Peyer's patch (tissue), 4 donors: ENCODE data around the gene SPAG6.

Source experiments
- POLR2A ChIP-seq, 2 donors: fragments of 450-650 bp; IDR thresholded peaks; one replicate each; pipeline ENCODE4 v1.5.1; 2017; ENCODE audit warnings: antibody characterized with exemption in 2 of 2, mild to moderate bottlenecking in 2 of 2, moderate library complexity in 2 of 2
- TF ChIP-seq, protein P1 (sequence below), 6 experiments: fragments of 450-650 bp in 4 of 6; fragments of 200-600 bp in 2 of 6; sonication (generic) in 1 of 6; IDR thresholded peaks; one replicate each; pipeline ENCODE4 v1.5.1; 2017 to 2019; ENCODE audit warnings: antibody characterized with exemption in 6 of 6, mild to moderate bottlenecking in 3 of 6, moderate library complexity in 1 of 6

DNA sequence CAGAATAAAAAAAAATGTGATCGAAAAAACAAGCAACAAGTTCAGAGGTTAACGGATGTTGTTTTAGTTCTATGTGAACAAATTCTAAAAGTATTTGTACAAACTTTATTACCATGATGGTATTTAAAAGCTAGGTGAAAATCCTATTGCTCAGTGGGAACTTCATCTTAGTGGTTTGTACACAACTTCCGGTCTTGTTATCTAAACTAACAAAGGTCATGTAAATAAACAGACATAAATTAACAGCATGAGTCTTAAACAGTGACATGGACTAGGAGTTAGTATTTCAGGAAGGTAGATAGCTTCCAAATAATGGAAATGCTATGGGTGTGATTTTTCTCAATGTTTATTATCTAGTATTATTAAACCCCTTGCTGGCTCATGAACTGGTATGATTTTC, 83.8 kb downstream of the SPAG6 start:
- TF ChIP-seq POLR2A (IDR thresholded peaks at IDR 0.05): no peak
- TF ChIP-seq, protein P1, sequence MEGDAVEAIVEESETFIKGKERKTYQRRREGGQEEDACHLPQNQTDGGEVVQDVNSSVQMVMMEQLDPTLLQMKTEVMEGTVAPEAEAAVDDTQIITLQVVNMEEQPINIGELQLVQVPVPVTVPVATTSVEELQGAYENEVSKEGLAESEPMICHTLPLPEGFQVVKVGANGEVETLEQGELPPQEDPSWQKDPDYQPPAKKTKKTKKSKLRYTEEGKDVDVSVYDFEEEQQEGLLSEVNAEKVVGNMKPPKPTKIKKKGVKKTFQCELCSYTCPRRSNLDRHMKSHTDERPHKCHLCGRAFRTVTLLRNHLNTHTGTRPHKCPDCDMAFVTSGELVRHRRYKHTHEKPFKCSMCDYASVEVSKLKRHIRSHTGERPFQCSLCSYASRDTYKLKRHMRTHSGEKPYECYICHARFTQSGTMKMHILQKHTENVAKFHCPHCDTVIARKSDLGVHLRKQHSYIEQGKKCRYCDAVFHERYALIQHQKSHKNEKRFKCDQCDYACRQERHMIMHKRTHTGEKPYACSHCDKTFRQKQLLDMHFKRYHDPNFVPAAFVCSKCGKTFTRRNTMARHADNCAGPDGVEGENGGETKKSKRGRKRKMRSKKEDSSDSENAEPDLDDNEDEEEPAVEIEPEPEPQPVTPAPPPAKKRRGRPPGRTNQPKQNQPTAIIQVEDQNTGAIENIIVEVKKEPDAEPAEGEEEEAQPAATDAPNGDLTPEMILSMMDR (IDR thresholded peaks at IDR 0.05): no peak
